Measurements from ENCODE around the gene CSAG3.

DNA sequence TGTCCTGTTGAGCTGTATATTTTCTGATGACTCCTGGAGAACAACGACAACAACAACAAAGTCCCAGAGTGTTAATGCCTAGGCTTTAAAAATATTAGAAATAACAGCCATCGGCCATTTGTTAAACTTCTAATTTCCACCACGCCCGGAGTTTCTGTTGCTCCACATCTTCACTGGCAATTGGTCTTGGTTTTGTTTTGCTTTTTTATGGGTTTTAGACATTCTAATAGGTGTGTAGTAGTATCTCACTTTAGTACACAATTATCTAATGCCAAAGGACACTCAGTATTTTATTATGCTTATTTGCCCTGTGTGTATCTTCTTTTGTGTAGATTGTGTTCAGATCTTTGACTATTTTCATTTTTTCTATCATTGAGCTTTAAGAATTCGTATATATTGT, 20.5 kb upstream of the CSAG3 start:
- TF ChIP-seq POLR2A (IDR thresholded peaks at IDR 0.05; ENCODE audit: low read depth, low read length) = no peak
- TF ChIP-seq, protein P1, sequence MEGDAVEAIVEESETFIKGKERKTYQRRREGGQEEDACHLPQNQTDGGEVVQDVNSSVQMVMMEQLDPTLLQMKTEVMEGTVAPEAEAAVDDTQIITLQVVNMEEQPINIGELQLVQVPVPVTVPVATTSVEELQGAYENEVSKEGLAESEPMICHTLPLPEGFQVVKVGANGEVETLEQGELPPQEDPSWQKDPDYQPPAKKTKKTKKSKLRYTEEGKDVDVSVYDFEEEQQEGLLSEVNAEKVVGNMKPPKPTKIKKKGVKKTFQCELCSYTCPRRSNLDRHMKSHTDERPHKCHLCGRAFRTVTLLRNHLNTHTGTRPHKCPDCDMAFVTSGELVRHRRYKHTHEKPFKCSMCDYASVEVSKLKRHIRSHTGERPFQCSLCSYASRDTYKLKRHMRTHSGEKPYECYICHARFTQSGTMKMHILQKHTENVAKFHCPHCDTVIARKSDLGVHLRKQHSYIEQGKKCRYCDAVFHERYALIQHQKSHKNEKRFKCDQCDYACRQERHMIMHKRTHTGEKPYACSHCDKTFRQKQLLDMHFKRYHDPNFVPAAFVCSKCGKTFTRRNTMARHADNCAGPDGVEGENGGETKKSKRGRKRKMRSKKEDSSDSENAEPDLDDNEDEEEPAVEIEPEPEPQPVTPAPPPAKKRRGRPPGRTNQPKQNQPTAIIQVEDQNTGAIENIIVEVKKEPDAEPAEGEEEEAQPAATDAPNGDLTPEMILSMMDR (conservative IDR thresholded peaks at IDR 0.05; ENCODE audit: low read depth, low read length) = no peak
- TF ChIP-seq MAFK (IDR thresholded peaks at IDR 0.05; ENCODE audit: low read depth, low read length) = no peak
- TF ChIP-seq CEBPB (IDR thresholded peaks at IDR 0.05; ENCODE audit: low read depth, low read length) = no peak
- TF ChIP-seq, protein P2, sequence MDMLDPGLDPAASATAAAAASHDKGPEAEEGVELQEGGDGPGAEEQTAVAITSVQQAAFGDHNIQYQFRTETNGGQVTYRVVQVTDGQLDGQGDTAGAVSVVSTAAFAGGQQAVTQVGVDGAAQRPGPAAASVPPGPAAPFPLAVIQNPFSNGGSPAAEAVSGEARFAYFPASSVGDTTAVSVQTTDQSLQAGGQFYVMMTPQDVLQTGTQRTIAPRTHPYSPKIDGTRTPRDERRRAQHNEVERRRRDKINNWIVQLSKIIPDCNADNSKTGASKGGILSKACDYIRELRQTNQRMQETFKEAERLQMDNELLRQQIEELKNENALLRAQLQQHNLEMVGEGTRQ (IDR thresholded peaks at IDR 0.05; ENCODE audit: low read depth, low read length) = no peak

Measured in IMR-90 (cell line).